ENCODE results near the gene FKRP. TPM values are rescaled to one million over a fixed set of nuclear protein-coding genes. Genes with fewer than 3 reads are reported as not detected.
A peak's percentile ranks its signal among the peaks of the same experiment; 100 is the strongest.

FKRP gene, protein sequence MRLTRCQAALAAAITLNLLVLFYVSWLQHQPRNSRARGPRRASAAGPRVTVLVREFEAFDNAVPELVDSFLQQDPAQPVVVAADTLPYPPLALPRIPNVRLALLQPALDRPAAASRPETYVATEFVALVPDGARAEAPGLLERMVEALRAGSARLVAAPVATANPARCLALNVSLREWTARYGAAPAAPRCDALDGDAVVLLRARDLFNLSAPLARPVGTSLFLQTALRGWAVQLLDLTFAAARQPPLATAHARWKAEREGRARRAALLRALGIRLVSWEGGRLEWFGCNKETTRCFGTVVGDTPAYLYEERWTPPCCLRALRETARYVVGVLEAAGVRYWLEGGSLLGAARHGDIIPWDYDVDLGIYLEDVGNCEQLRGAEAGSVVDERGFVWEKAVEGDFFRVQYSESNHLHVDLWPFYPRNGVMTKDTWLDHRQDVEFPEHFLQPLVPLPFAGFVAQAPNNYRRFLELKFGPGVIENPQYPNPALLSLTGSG
- total RNA-seq (20.5 TPM), polyA plus RNA-seq (ENCODE audit: insufficient read depth, low read depth, low replicate concordance) (11.8 TPM)
- long read RNA-seq, donor 1, partial matches to known transcripts, result 0 of 4 reads
- long read RNA-seq, donor 1, other reads (novel, unspliced or antisense), result 0 of 4 reads
- long read RNA-seq, donor 2, partial matches to known transcripts, result 0 of 14 reads
- long read RNA-seq, donor 2, other reads (novel, unspliced or antisense), result 10 of 14 reads
- long read RNA-seq, donor 3, partial matches to known transcripts, result 11 of 17 reads
- long read RNA-seq, donor 3, other reads (novel, unspliced or antisense), result 0 of 17 reads
- long read RNA-seq, donor 4, partial matches to known transcripts, result 21 of 48 reads
- long read RNA-seq, donor 4, other reads (novel, unspliced or antisense), result 23 of 48 reads
- long read RNA-seq, donor 5, result 0 reads
- long read RNA-seq, donor 6, partial matches to known transcripts, result 0 of 4 reads
- long read RNA-seq, donor 6, other reads (novel, unspliced or antisense), result 0 of 4 reads
- long read RNA-seq, donor 7, partial matches to known transcripts, result 0 of 14 reads
- long read RNA-seq, donor 7, other reads (novel, unspliced or antisense), result 11 of 14 reads
- long read RNA-seq, donor 8, partial matches to known transcripts, result 0 of 13 reads
- long read RNA-seq, donor 8, other reads (novel, unspliced or antisense), result 11 of 13 reads
- long read RNA-seq, donor 9, partial matches to known transcripts, result 0 of 4 reads
- long read RNA-seq, donor 9, other reads (novel, unspliced or antisense), result 0 of 4 reads
- long read RNA-seq, donor 10, partial matches to known transcripts, result 0 of 17 reads
- long read RNA-seq, donor 10, other reads (novel, unspliced or antisense), result 12 of 17 reads

DNA sequence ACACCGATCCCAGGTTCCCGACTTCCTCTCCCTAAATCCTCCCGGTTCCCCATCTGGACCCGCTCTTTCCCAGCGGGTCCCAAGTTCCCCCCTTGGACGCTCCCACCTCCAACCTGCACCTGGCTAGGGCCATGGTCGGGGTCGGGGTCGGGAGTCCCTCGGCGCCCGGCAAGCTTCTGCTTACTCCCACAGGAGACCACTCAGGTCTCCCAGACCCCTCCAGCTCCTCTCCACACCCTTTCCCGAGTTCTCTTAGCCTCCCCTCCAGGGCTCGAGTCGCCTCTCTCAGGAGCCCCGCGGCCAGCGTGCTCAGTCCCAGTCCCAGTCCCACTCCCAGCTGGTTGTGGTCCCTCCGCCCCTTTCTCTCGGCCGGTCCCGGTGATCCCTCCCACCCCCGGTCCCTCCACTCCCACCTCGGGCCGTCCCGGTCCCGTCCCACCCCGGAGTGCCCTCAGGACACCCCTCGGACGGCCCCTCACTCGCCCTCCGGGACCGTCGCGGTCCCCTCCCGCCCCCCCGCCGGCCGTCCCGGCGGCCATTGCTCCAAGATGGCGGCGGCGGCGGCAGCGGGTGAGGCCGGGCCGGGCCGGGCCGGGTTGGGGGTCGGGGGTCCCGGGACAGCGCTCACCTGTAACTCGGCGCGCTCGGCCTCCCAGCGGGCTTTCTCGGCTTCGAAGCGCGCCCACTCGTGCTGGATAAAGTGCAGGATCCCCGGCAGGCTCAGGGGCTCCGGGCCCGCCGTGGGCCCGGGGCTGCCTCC, at the start of gene FKRP:
Gene FKRP, plus strand, starts transcription at position 537 of the 760 bp plus-strand sequence. CDS start 9,394 bp downstream, outside the sequence.
- FAIRE-seq (no peak), DNase-seq (peak in 4 of 5 donors; percentile 50 to 79 (median 68))
- Histone ChIP-seq H3K9ac (ENCODE audit: low read length in 3 of 3) (peak within 1 kb of the TSS; percentile 64 to 92 (median 90)), H3K4me1 (ENCODE audit: control insufficient read depth in 2 of 3, insufficient read depth in 2 of 3, low read depth in 1 of 3, low read length in 3 of 3) (peaks cover 0 to 18% (median 7%) of the 10 kb centered on the region in 3 donors), H3K9me3 (ENCODE audit: control insufficient read depth in 2 of 3, insufficient read depth in 1 of 3, low read length in 3 of 3) (no peaks in the 10 kb centered on the region), H3K4me3 (ENCODE audit: low read length in 3 of 3) (peak within 1 kb of the TSS; percentile 71 to 90 (median 88)), H3K36me3 (ENCODE audit: control insufficient read depth in 2 of 3, insufficient read depth in 3 of 3, low read length in 3 of 3) (peaks cover 0 to 3% (median 0%) of the 10 kb centered on the region in 3 donors), H3K27ac (ENCODE audit: low read depth in 2 of 2, low read length in 2 of 2) (peak within 1 kb of the TSS; percentile 57 to 64), H3K27me3 (ENCODE audit: control insufficient read depth, insufficient read depth, low read length) (no peaks in the 10 kb centered on the region)
- no peak for TF ChIP-seq CTCF (IDR thresholded peaks at IDR 0.05; ENCODE audit: borderline replicate concordance, extremely low read depth, insufficient read depth)
- intact Hi-C loops (cut with DNase I), result no loop called here

- intact Hi-C loops (cut with DNase I), result no loop called here
- no peak overlapping the region for H3K27ac ChIP-seq (ENCODE audit: low read depth in 2 of 2, low read length in 2 of 2)
- DNase-seq (peak in 1 of 5 donors; percentile 66), FAIRE-seq (no peak)
- peaks cover 0 to 2% (median 0%) of the 10 kb centered on the region in 3 donors for H3K4me1 ChIP-seq (ENCODE audit: control insufficient read depth in 2 of 3, insufficient read depth in 2 of 3, low read depth in 1 of 3, low read length in 3 of 3)
- H3K27me3 ChIP-seq (ENCODE audit: control insufficient read depth, insufficient read depth, low read length), result no peaks in the 10 kb centered on the region
- no peaks in the 10 kb centered on the region for H3K9me3 ChIP-seq (ENCODE audit: control insufficient read depth in 2 of 3, insufficient read depth in 1 of 3, low read length in 3 of 3)
- no peak overlapping the region for H3K4me3 ChIP-seq (ENCODE audit: low read length in 3 of 3)
- H3K36me3 ChIP-seq (ENCODE audit: control insufficient read depth in 2 of 3, insufficient read depth in 3 of 3, low read length in 3 of 3), result peaks cover 13 to 45% (median 41%) of the 10 kb centered on the region in 3 donors
- H3K9ac ChIP-seq (ENCODE audit: low read length in 3 of 3), result no peak overlapping the region
- no peak for TF ChIP-seq CTCF (IDR thresholded peaks at IDR 0.05; ENCODE audit: borderline replicate concordance, extremely low read depth, insufficient read depth)
These were observed 49.0 kb upstream of the FKRP start for GRCh38 chr19:46696866-46697203.
